Psoas muscle (tissue), 8 donors: ENCODE results near the gene CSNK1G1. TPM values are rescaled to one million over a fixed set of nuclear protein-coding genes. Genes with fewer than 3 reads are reported as not detected.

Experiments used
- ATAC-seq, 4 donors: fragments of 200-7000 bp; cut with Tn5 transposase; one replicate each; pipeline ENCODE4 v1.9.1; 2020; ENCODE audit warnings: moderate library complexity in 3 of 4, mild to moderate bottlenecking in 2 of 4
- DNase-seq, 2 donors: peaks; one replicate each; pipeline ENCODE4 v3.0.0-alpha.2; 2020
- H3K27ac ChIP-seq: fragments of 200-600 bp; one replicate; pipeline ENCODE4 v1.8.0; 2022
- H3K27me3 ChIP-seq, 3 donors: fragments of 200-600 bp in 1 of 3; one replicate each; pipeline versions ENCODE4 v1.6.1 to v1.8.0; 2013 to 2022; ENCODE audit warnings: low read length in 2 of 3, mild to moderate bottlenecking in 2 of 3, moderate library complexity in 1 of 3; ENCODE audit not compliant: insufficient read depth in 3 of 3
- H3K36me3 ChIP-seq, 2 donors: fragments of 200-600 bp in 1 of 2; one replicate each; pipeline versions ENCODE4 v1.6.1 to v1.8.0; 2013 to 2022; ENCODE audit warnings: low read depth in 1 of 2, mild to moderate bottlenecking in 1 of 2, moderate library complexity in 1 of 2; ENCODE audit not compliant: insufficient read depth in 1 of 2
- H3K4me1 ChIP-seq: fragments of 200-600 bp; one replicate; pipeline ENCODE4 v1.8.0; 2022
- H3K4me3 ChIP-seq: fragments of 200-600 bp; one replicate; pipeline ENCODE4 v1.8.0; 2022; ENCODE audit warnings: mild to moderate bottlenecking
- H3K9me3 ChIP-seq: fragments of 200-600 bp; one replicate; pipeline ENCODE4 v1.8.0; 2022
- CTCF ChIP-seq: fragments of 200-600 bp; IDR thresholded peaks from one replicate; pipeline ENCODE4 v1.8.0; 2022; ENCODE audit warnings: antibody characterized with exemption
- WGBS, 3 donors: extraction: QIAGEN DNeasy Blood & Tissue Kit; methylation state at CpG; one replicate each; pipeline versions ENCODE4 v1.1.6 to v1.1.7; 2013; 5-methylcytosine and 5-hydroxymethylcytosine counted together
- intact Hi-C, 2 donors: fragments of 100-400 bp; cut with DNase I; formaldehyde crosslinking; loops; one replicate each; pipeline versions ENCODE4 v1.11.0 to v1.14.2; 2022
- polyA plus RNA-seq, 3 donors: library from polyadenylated mRNA; stranded (reverse); fragments of 200-250 nt; gene quantifications; one replicate each; pipeline ENCODE4 v1.2.3, GENCODE V29; 2013
- total RNA-seq, 4 donors: library from RNA; stranded (reverse); fragmentation: NEBNext Ultra II Directional in 2 of 4; extraction: Animal tissue kit (Norgen Biotek cat#: 25700) in 2 of 4; gene quantifications; one replicate each; pipeline versions ENCODE4 v1.2.1 to v1.2.4, GENCODE V29; 2021 to 2023
- donor health status: healthy with polysubstance abuse.
- donor health status: DM: no; HTN: no; CAD: no; lungs with moderate emphysema.
- donor health status: Bipolar disorder and iron deficiency.
- donor health status: healthy.
- donor health status: DM: yes; HTN: yes; CAD: no.
- donor health status: DM: no; HTN: no; CAD: no.
- donor health status: DM: no; HTN: no; CAD: no.
- donor health status: DM: yes; HTN: yes; CAD: no.

The CSNK1G1 gene
- total and polyA plus RNA-seq, 7 donors: 1.9 to 9.6 (median 7.1) TPM

- intact Hi-C loops: no loop called here
- Histone ChIP-seq H3K4me1 (peaks cover 10% of the 10 kb centered on the region), H3K27ac (peak overlapping the region; percentile 66), H3K36me3 (peaks cover 29 to 97% of the 10 kb centered on the region in 2 donors), H3K9me3 (no peaks in the 10 kb centered on the region), H3K27me3 (no peaks in the 10 kb centered on the region), H3K4me3 (no peak overlapping the region)
- 27 to 47% (median 31%) methylated on average over 6 of the region's 6 CpGs for WGBS, 3 donors
- DNase-seq (no peak), ATAC-seq (peak; percentile 67 to 84 (median 74))
- no peak for TF ChIP-seq CTCF
These were observed 228.3 kb downstream of the CSNK1G1 start for GRCh38 chr15:64127521-64128270.

- H3K9me3 ChIP-seq: no peaks in the 10 kb centered on the region
- no peak for ATAC-seq
- H3K4me1 ChIP-seq: peaks cover 10% of the 10 kb centered on the region
- no peak overlapping the region for H3K27ac ChIP-seq
- peaks cover 29 to 97% of the 10 kb centered on the region in 2 donors for H3K36me3 ChIP-seq
- no peak for DNase-seq
- intact Hi-C loops: no loop called here
- no peak for TF ChIP-seq CTCF
- H3K4me3 ChIP-seq: no peak overlapping the region
- WGBS, 3 donors: 78 to 84% (median 79%) methylated on average over 3 of the region's 3 CpGs
- no peaks in the 10 kb centered on the region for H3K27me3 ChIP-seq
These were observed 230.0 kb downstream of the CSNK1G1 start for GRCh38 chr15:64125978-64126377.

- ATAC-seq (no peak), DNase-seq (no peak)
- no peak overlapping the region for H3K27ac ChIP-seq
- H3K4me3 ChIP-seq: no peak overlapping the region
- peaks cover 22 to 98% of the 10 kb centered on the region in 2 donors for H3K36me3 ChIP-seq
- TF ChIP-seq CTCF: no peak
- WGBS, 3 donors: 71 to 77% (median 74%) methylated on average over 3 of the region's 3 CpGs
- H3K27me3 ChIP-seq: no peaks in the 10 kb centered on the region
- intact Hi-C loops: no loop called here
- H3K4me1 ChIP-seq: peaks cover 10% of the 10 kb centered on the region
- H3K9me3 ChIP-seq: no peaks in the 10 kb centered on the region
These were observed 233.0 kb downstream of the CSNK1G1 start for GRCh38 chr15:64122936-64123351.

GRCh38 chr15:64122444-64122843, 233.5 kb downstream of the CSNK1G1 start:
- intact Hi-C loops: no loop called here
- Histone ChIP-seq H3K4me1 (peaks cover 6% of the 10 kb centered on the region), H3K36me3 (peaks cover 18 to 98% of the 10 kb centered on the region in 2 donors), H3K27me3 (no peaks in the 10 kb centered on the region), H3K4me3 (no peak overlapping the region), H3K27ac (no peak overlapping the region), H3K9me3 (no peaks in the 10 kb centered on the region)
- no peak for ATAC-seq
- 80 to 87% (median 86%) methylated on average over 1 of the region's 1 CpG for WGBS, 3 donors
- no peak for TF ChIP-seq CTCF
- no peak for DNase-seq
